Measurements from ENCODE around the gene MNAT1.

DNA sequence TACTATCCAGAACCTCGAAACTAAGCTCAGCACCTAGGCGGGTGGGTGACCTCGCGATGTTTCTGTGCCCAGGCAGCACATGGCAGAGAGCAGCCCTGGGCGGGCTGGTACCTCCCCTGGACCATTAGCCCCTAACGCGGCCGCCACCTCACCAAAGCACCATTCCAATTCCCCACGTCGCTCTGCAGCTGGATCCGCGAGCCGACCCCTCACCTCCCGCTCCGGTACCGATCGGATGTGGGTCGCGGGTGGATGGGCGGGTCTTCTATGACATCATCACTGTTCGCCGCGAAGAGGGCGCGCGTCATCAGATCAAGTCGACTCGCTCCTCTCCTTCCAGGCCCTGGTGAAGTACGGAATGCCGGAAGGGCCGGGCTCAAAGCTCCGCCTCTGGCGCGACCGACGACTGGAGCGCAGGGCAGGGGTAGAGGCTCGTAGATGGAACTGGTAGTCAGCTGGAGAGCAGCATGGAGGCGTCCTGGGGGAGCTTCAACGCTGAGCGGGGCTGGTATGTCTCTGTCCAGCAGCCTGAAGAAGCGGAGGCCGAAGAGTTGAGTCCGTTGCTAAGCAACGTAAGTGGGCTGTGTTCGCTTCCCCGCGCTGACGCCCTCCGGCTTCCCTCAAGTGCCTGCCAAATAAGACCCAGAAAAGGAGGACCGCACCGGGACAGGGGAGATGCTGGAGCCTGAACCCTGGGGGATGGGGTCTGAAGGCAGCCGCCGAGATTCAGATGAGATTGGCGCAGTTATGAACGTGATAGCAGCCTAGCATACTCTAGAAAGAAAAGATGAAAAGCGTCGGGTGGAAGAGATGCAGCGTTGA is 246.5 kb downstream of the MNAT1 start, which contains the start of the genes SLC38A6 and TRMT5:
- TF ChIP-seq CTCF (conservative IDR thresholded peaks at IDR 0.05; ENCODE audit: low read depth, low read length) (no peak), EZH2 (IDR thresholded peaks at IDR 0.05; ENCODE audit: low read length, unreplicated experiment) (no peak)

All from PC-3 (cell line).